HG02571 (cell line): ENCODE data around the gene JCAD.

Experiments
- ATAC-seq: cut with Tn5 transposase; IDR thresholded peaks from one replicate; pipeline ENCODE4 v1.9.1; 2021; ENCODE audit warnings: mild to moderate bottlenecking, moderate library complexity; ENCODE audit not compliant: unreplicated experiment

Gene JCAD

GRCh38 chr10:30047924-30048531, 11.4 kb downstream of the JCAD start:
- no peak for ATAC-seq

GRCh38 chr10:30047430-30047829, 12.0 kb downstream of the JCAD start:
- ATAC-seq: no peak

- no peak for ATAC-seq
Measured at GRCh38 chr10:30046476-30046875, 12.9 kb downstream of the JCAD start.

- ATAC-seq: no peak
Measured at GRCh38 chr10:30045961-30046360, 13.4 kb downstream of the JCAD start.

- ATAC-seq: no peak
Measured at GRCh38 chr10:30043476-30044270, 15.7 kb downstream of the JCAD start.

- no peak for ATAC-seq
Measured at GRCh38 chr10:30042820-30043219, 16.6 kb downstream of the JCAD start.

GRCh38 chr10:30041196-30042105, 17.9 kb downstream of the JCAD start:
- no peak for ATAC-seq

GRCh38 chr10:30040597-30040996, 18.8 kb downstream of the JCAD start:
- no peak for ATAC-seq

- no peak for ATAC-seq
Measured at GRCh38 chr10:30039988-30040387, 19.4 kb downstream of the JCAD start.

GRCh38 chr10:30039567-30039966, 19.8 kb downstream of the JCAD start:
- no peak for ATAC-seq

- ATAC-seq: no peak
Measured at GRCh38 chr10:30038781-30039536, 20.4 kb downstream of the JCAD start.

- ATAC-seq: no peak
Measured at GRCh38 chr10:30037620-30038336, 21.6 kb downstream of the JCAD start.

GRCh38 chr10:30036811-30037210, 22.6 kb downstream of the JCAD start:
- no peak for ATAC-seq

- ATAC-seq: no peak
Measured at GRCh38 chr10:30036341-30036740, 23.0 kb downstream of the JCAD start.

- ATAC-seq: no peak
Measured at GRCh38 chr10:30034433-30035137, 24.8 kb downstream of the JCAD start.

GRCh38 chr10:30032125-30032524, 27.3 kb downstream of the JCAD start:
- ATAC-seq: no peak

- no peak for ATAC-seq
Measured at GRCh38 chr10:30029872-30030256, 29.5 kb downstream of the JCAD start.

- ATAC-seq: no peak
Measured at GRCh38 chr10:30029164-30029871, 30.1 kb downstream of the JCAD start.

- no peak for ATAC-seq
Measured at GRCh38 chr10:30028738-30029030, 30.7 kb downstream of the JCAD start.
